ENCODE results near the gene PHC1.

Gene PHC1

GRCh38 chr12:8950702-8951478, 36.6 kb downstream of the PHC1 start:
- peak; percentile 55 for DNase-seq

GRCh38 chr12:8951744-8952143, 37.4 kb downstream of the PHC1 start:
- DNase-seq = peak; percentile 68

GRCh38 chr12:8953773-8954402, 39.6 kb downstream of the PHC1 start:
- DNase-seq = peak; percentile 82

GRCh38 chr12:8956073-8956472, 41.8 kb downstream of the PHC1 start:
- no peak for DNase-seq

- DNase-seq = peak; percentile 7
Measured at GRCh38 chr12:8956772-8957171, 42.5 kb downstream of the PHC1 start.

- no peak for DNase-seq
Measured at GRCh38 chr12:8957561-8957960, 43.3 kb downstream of the PHC1 start.

GRCh38 chr12:8958066-8958465, 43.8 kb downstream of the PHC1 start:
- DNase-seq = no peak

- DNase-seq = peak; percentile 38
Measured at GRCh38 chr12:8960176-8960575, 45.9 kb downstream of the PHC1 start.

GRCh38 chr12:8968761-8969160, 54.5 kb downstream of the PHC1 start:
- no peak for DNase-seq

- no peak for DNase-seq
Measured at GRCh38 chr12:8969861-8970411, 55.6 kb downstream of the PHC1 start.

GRCh38 chr12:8970432-8970831, 56.1 kb downstream of the PHC1 start:
- no peak for DNase-seq

GRCh38 chr12:8980137-8980536, 65.8 kb downstream of the PHC1 start:
- DNase-seq = no peak

- peak; percentile 19 for DNase-seq
Measured at GRCh38 chr12:8985213-8985754, 71.0 kb downstream of the PHC1 start.

GRCh38 chr12:8987163-8987562, 72.9 kb downstream of the PHC1 start:
- DNase-seq = no peak

- peak; percentile 17 for DNase-seq
Measured at GRCh38 chr12:8987685-8988084, 73.4 kb downstream of the PHC1 start.

- peak; percentile 55 for DNase-seq
Measured at GRCh38 chr12:8989413-8989812, 75.1 kb downstream of the PHC1 start, which contains the start of gene KLRG1. Gene KLRG1, plus strand, starts transcription at chr12:8989546. Its CDS starts 90 bp downstream, at chr12:8989636.

All from CD4-positive, alpha-beta T cell treated with Interleukin-10 for 1 hour (primary cell).